ENCODE data around the gene PLCB2.

PLCB2 gene

GRCh38 chr15:40310001-40310959 lies 2.5 kb upstream of the PLCB2 start:
- peak overlapping the region; percentile 97 for H3K27ac Mint-ChIP-seq
- peaks cover 35% of the 10 kb centered on the region for H3K27me3 Mint-ChIP-seq (ENCODE audit: low read depth)
- H3K36me3 Mint-ChIP-seq (ENCODE audit: low read depth), result peaks cover 2% of the 10 kb centered on the region
- peak overlapping the region; percentile 95 for H3K4me3 Mint-ChIP-seq
- H3K9me3 Mint-ChIP-seq, result no peaks in the 10 kb centered on the region
- peak; percentile 55 for DNase-seq (ENCODE audit: low spot score)
- H3K4me1 Mint-ChIP-seq (ENCODE audit: low read depth), result peaks cover 32% of the 10 kb centered on the region

GRCh38 chr15:40309344-40309862 lies 1.7 kb upstream of the PLCB2 start:
- Mint-ChIP-seq H3K27me3 (ENCODE audit: low read depth) (peaks cover 30% of the 10 kb centered on the region), H3K4me1 (ENCODE audit: low read depth) (peaks cover 37% of the 10 kb centered on the region), H3K27ac (peak overlapping the region; percentile 97), H3K36me3 (ENCODE audit: low read depth) (peaks cover 2% of the 10 kb centered on the region), H3K9me3 (no peaks in the 10 kb centered on the region), H3K4me3 (peak overlapping the region; percentile 95)
- no peak for DNase-seq (ENCODE audit: low spot score)

GRCh38 chr15:40306908-40307307 lies 827 bp downstream of the PLCB2 start:
- Mint-ChIP-seq H3K9me3 (no peaks in the 10 kb centered on the region), H3K27me3 (ENCODE audit: low read depth) (peaks cover 8% of the 10 kb centered on the region), H3K36me3 (ENCODE audit: low read depth) (peaks cover 13% of the 10 kb centered on the region), H3K27ac (peak overlapping the region; percentile 64), H3K4me3 (peak overlapping the region; percentile 95), H3K4me1 (ENCODE audit: low read depth) (peaks cover 33% of the 10 kb centered on the region)
- no peak for DNase-seq (ENCODE audit: low spot score)

- no peaks in the 10 kb centered on the region for H3K9me3 Mint-ChIP-seq
- peaks cover 18% of the 10 kb centered on the region for H3K36me3 Mint-ChIP-seq (ENCODE audit: low read depth)
- peak overlapping the region; percentile 95 for H3K4me3 Mint-ChIP-seq
- DNase-seq (ENCODE audit: low spot score), result no peak
- H3K27ac Mint-ChIP-seq, result peak overlapping the region; percentile 64
- peaks cover 5% of the 10 kb centered on the region for H3K27me3 Mint-ChIP-seq (ENCODE audit: low read depth)
- H3K4me1 Mint-ChIP-seq (ENCODE audit: low read depth), result peaks cover 33% of the 10 kb centered on the region
Measured at GRCh38 chr15:40306371-40306770, 1.4 kb downstream of the PLCB2 start.

GRCh38 chr15:40305281-40305680 lies 2.5 kb downstream of the PLCB2 start:
- no peaks in the 10 kb centered on the region for H3K27me3 Mint-ChIP-seq (ENCODE audit: low read depth)
- H3K4me3 Mint-ChIP-seq, result peak overlapping the region; percentile 15
- H3K27ac Mint-ChIP-seq, result no peak overlapping the region
- DNase-seq (ENCODE audit: low spot score), result no peak
- H3K4me1 Mint-ChIP-seq (ENCODE audit: low read depth), result peaks cover 33% of the 10 kb centered on the region
- peaks cover 6% of the 10 kb centered on the region for H3K9me3 Mint-ChIP-seq
- peaks cover 27% of the 10 kb centered on the region for H3K36me3 Mint-ChIP-seq (ENCODE audit: low read depth)

GRCh38 chr15:40303576-40303975 lies 4.2 kb downstream of the PLCB2 start:
- peaks cover 38% of the 10 kb centered on the region for H3K36me3 Mint-ChIP-seq (ENCODE audit: low read depth)
- DNase-seq (ENCODE audit: low spot score), result no peak
- peaks cover 19% of the 10 kb centered on the region for H3K4me1 Mint-ChIP-seq (ENCODE audit: low read depth)
- no peaks in the 10 kb centered on the region for H3K27me3 Mint-ChIP-seq (ENCODE audit: low read depth)
- no peak overlapping the region for H3K4me3 Mint-ChIP-seq
- H3K27ac Mint-ChIP-seq, result no peak overlapping the region
- H3K9me3 Mint-ChIP-seq, result peaks cover 10% of the 10 kb centered on the region

- peaks cover 10% of the 10 kb centered on the region for H3K9me3 Mint-ChIP-seq
- peaks cover 17% of the 10 kb centered on the region for H3K4me1 Mint-ChIP-seq (ENCODE audit: low read depth)
- DNase-seq (ENCODE audit: low spot score), result no peak
- H3K4me3 Mint-ChIP-seq, result no peak overlapping the region
- H3K36me3 Mint-ChIP-seq (ENCODE audit: low read depth), result peaks cover 40% of the 10 kb centered on the region
- H3K27ac Mint-ChIP-seq, result no peak overlapping the region
- H3K27me3 Mint-ChIP-seq (ENCODE audit: low read depth), result no peaks in the 10 kb centered on the region
Measured at GRCh38 chr15:40302981-40303380, 4.8 kb downstream of the PLCB2 start.

- Mint-ChIP-seq H3K27ac (no peak overlapping the region), H3K9me3 (peaks cover 10% of the 10 kb centered on the region), H3K27me3 (ENCODE audit: low read depth) (no peaks in the 10 kb centered on the region), H3K36me3 (ENCODE audit: low read depth) (peaks cover 44% of the 10 kb centered on the region), H3K4me1 (ENCODE audit: low read depth) (peaks cover 17% of the 10 kb centered on the region), H3K4me3 (no peak overlapping the region)
- DNase-seq (ENCODE audit: low spot score), result no peak
Measured at GRCh38 chr15:40302288-40302886, 5.3 kb downstream of the PLCB2 start.

GRCh38 chr15:40301467-40302179 lies 6.1 kb downstream of the PLCB2 start:
- H3K9me3 Mint-ChIP-seq, result peaks cover 10% of the 10 kb centered on the region
- H3K4me1 Mint-ChIP-seq (ENCODE audit: low read depth), result peaks cover 16% of the 10 kb centered on the region
- H3K27ac Mint-ChIP-seq, result no peak overlapping the region
- H3K4me3 Mint-ChIP-seq, result no peak overlapping the region
- peaks cover 45% of the 10 kb centered on the region for H3K36me3 Mint-ChIP-seq (ENCODE audit: low read depth)
- no peaks in the 10 kb centered on the region for H3K27me3 Mint-ChIP-seq (ENCODE audit: low read depth)
- no peak for DNase-seq (ENCODE audit: low spot score)

GRCh38 chr15:40300771-40301170 lies 7.0 kb downstream of the PLCB2 start:
- Mint-ChIP-seq H3K4me1 (ENCODE audit: low read depth) (peaks cover 7% of the 10 kb centered on the region), H3K36me3 (ENCODE audit: low read depth) (peaks cover 47% of the 10 kb centered on the region), H3K27ac (no peak overlapping the region), H3K27me3 (ENCODE audit: low read depth) (no peaks in the 10 kb centered on the region), H3K4me3 (no peak overlapping the region), H3K9me3 (peaks cover 10% of the 10 kb centered on the region)
- DNase-seq (ENCODE audit: low spot score), result no peak

- Mint-ChIP-seq H3K4me3 (no peak overlapping the region), H3K36me3 (ENCODE audit: low read depth) (peaks cover 50% of the 10 kb centered on the region), H3K9me3 (peaks cover 10% of the 10 kb centered on the region), H3K4me1 (ENCODE audit: low read depth) (peaks cover 6% of the 10 kb centered on the region), H3K27ac (no peak overlapping the region), H3K27me3 (ENCODE audit: low read depth) (no peaks in the 10 kb centered on the region)
- no peak for DNase-seq (ENCODE audit: low spot score)
Measured at GRCh38 chr15:40300367-40300766, 7.4 kb downstream of the PLCB2 start.

- Mint-ChIP-seq H3K27ac (no peak overlapping the region), H3K4me3 (no peak overlapping the region), H3K4me1 (ENCODE audit: low read depth) (no peaks in the 10 kb centered on the region), H3K36me3 (ENCODE audit: low read depth) (peaks cover 53% of the 10 kb centered on the region), H3K9me3 (peaks cover 10% of the 10 kb centered on the region), H3K27me3 (ENCODE audit: low read depth) (no peaks in the 10 kb centered on the region)
- DNase-seq (ENCODE audit: low spot score), result no peak
Measured at GRCh38 chr15:40298216-40298935, 9.4 kb downstream of the PLCB2 start.

GRCh38 chr15:40297356-40297755 lies 10.4 kb downstream of the PLCB2 start:
- Mint-ChIP-seq H3K27me3 (ENCODE audit: low read depth) (no peaks in the 10 kb centered on the region), H3K36me3 (ENCODE audit: low read depth) (peaks cover 48% of the 10 kb centered on the region), H3K4me3 (no peak overlapping the region), H3K9me3 (peaks cover 10% of the 10 kb centered on the region), H3K4me1 (ENCODE audit: low read depth) (no peaks in the 10 kb centered on the region), H3K27ac (no peak overlapping the region)
- no peak for DNase-seq (ENCODE audit: low spot score)

All from T-helper 2 cell treated with Interferon-gamma antibody and Interleukin-4, amounts not matched to agents 5 μg/mL and 100 μg/mL, for 36 hours (primary cell).